Measurements from ENCODE around the gene CDC45.

The CDC45 gene

GRCh38 chr22:19463008-19463407, 16.7 kb upstream of the CDC45 start:
- no peak overlapping the region for H3K27ac ChIP-seq (ENCODE audit: low read depth, low read length)
- H3K4me3 ChIP-seq (ENCODE audit: low read depth, low read length), result no peak overlapping the region
- H3K9ac ChIP-seq (ENCODE audit: low read length), result no peak overlapping the region
- H3K27me3 ChIP-seq (ENCODE audit: control insufficient read depth, insufficient read depth, low read length), result no peaks in the 10 kb centered on the region
- no peaks in the 10 kb centered on the region for H3K9me3 ChIP-seq (ENCODE audit: control insufficient read depth, insufficient read depth, low read depth, low read length)
- H3K36me3 ChIP-seq (ENCODE audit: control insufficient read depth, insufficient read depth, low read length), result peaks cover 83% of the 10 kb centered on the region
- H3K4me1 ChIP-seq (ENCODE audit: control insufficient read depth, insufficient read depth, low read length), result no peaks in the 10 kb centered on the region

- H3K4me3 ChIP-seq (ENCODE audit: low read depth, low read length), result no peak overlapping the region
- peaks cover 85% of the 10 kb centered on the region for H3K36me3 ChIP-seq (ENCODE audit: control insufficient read depth, insufficient read depth, low read length)
- no peaks in the 10 kb centered on the region for H3K9me3 ChIP-seq (ENCODE audit: control insufficient read depth, insufficient read depth, low read depth, low read length)
- no peaks in the 10 kb centered on the region for H3K27me3 ChIP-seq (ENCODE audit: control insufficient read depth, insufficient read depth, low read length)
- H3K27ac ChIP-seq (ENCODE audit: low read depth, low read length), result no peak overlapping the region
- no peak overlapping the region for H3K9ac ChIP-seq (ENCODE audit: low read length)
- no peaks in the 10 kb centered on the region for H3K4me1 ChIP-seq (ENCODE audit: control insufficient read depth, insufficient read depth, low read length)
These were observed 15.9 kb upstream of the CDC45 start for GRCh38 chr22:19463491-19464469.

- peaks cover 88% of the 10 kb centered on the region for H3K36me3 ChIP-seq (ENCODE audit: control insufficient read depth, insufficient read depth, low read length)
- H3K4me1 ChIP-seq (ENCODE audit: control insufficient read depth, insufficient read depth, low read length), result no peaks in the 10 kb centered on the region
- no peaks in the 10 kb centered on the region for H3K27me3 ChIP-seq (ENCODE audit: control insufficient read depth, insufficient read depth, low read length)
- H3K27ac ChIP-seq (ENCODE audit: low read depth, low read length), result no peak overlapping the region
- no peaks in the 10 kb centered on the region for H3K9me3 ChIP-seq (ENCODE audit: control insufficient read depth, insufficient read depth, low read depth, low read length)
- H3K9ac ChIP-seq (ENCODE audit: low read length), result no peak overlapping the region
- no peak overlapping the region for H3K4me3 ChIP-seq (ENCODE audit: low read depth, low read length)
These were observed 15.2 kb upstream of the CDC45 start for GRCh38 chr22:19464546-19464945.

DNA sequence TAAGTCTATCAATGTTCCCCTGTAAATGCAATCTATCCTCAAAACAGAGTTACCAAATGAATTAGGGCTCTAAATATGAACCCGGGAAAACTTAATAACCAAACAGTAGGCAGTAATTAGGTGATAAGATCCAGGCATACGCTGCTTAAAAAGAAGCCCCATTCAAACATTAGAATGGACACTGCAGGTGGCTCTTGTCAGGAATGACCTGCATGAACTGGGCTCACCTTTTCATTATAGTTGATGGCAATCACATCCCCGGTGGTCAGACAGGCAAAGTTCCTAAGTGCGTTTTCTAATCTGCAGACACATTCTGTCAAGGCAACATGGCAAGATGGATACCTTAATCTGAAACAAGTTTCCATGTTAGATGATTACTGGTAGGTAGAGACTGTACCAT, 14.7 kb upstream of the CDC45 start:
- Histone ChIP-seq H3K27me3 (ENCODE audit: control insufficient read depth, insufficient read depth, low read length) (no peaks in the 10 kb centered on the region), H3K4me3 (ENCODE audit: low read depth, low read length) (no peak overlapping the region), H3K9ac (ENCODE audit: low read length) (no peak overlapping the region), H3K9me3 (ENCODE audit: control insufficient read depth, insufficient read depth, low read depth, low read length) (no peaks in the 10 kb centered on the region), H3K36me3 (ENCODE audit: control insufficient read depth, insufficient read depth, low read length) (peaks cover 92% of the 10 kb centered on the region), H3K27ac (ENCODE audit: low read depth, low read length) (no peak overlapping the region), H3K4me1 (ENCODE audit: control insufficient read depth, insufficient read depth, low read length) (no peaks in the 10 kb centered on the region)

- H3K27me3 ChIP-seq (ENCODE audit: control insufficient read depth, insufficient read depth, low read length), result no peaks in the 10 kb centered on the region
- no peaks in the 10 kb centered on the region for H3K9me3 ChIP-seq (ENCODE audit: control insufficient read depth, insufficient read depth, low read depth, low read length)
- H3K36me3 ChIP-seq (ENCODE audit: control insufficient read depth, insufficient read depth, low read length), result peaks cover 92% of the 10 kb centered on the region
- no peaks in the 10 kb centered on the region for H3K4me1 ChIP-seq (ENCODE audit: control insufficient read depth, insufficient read depth, low read length)
- H3K4me3 ChIP-seq (ENCODE audit: low read depth, low read length), result no peak overlapping the region
- H3K27ac ChIP-seq (ENCODE audit: low read depth, low read length), result no peak overlapping the region
- no peak overlapping the region for H3K9ac ChIP-seq (ENCODE audit: low read length)
These were observed 13.5 kb upstream of the CDC45 start for GRCh38 chr22:19466126-19466716.

GRCh38 chr22:19466848-19467752, 12.6 kb upstream of the CDC45 start:
- Histone ChIP-seq H3K9me3 (ENCODE audit: control insufficient read depth, insufficient read depth, low read depth, low read length) (no peaks in the 10 kb centered on the region), H3K27me3 (ENCODE audit: control insufficient read depth, insufficient read depth, low read length) (no peaks in the 10 kb centered on the region), H3K27ac (ENCODE audit: low read depth, low read length) (no peak overlapping the region), H3K4me1 (ENCODE audit: control insufficient read depth, insufficient read depth, low read length) (no peaks in the 10 kb centered on the region), H3K4me3 (ENCODE audit: low read depth, low read length) (no peak overlapping the region), H3K9ac (ENCODE audit: low read length) (no peak overlapping the region), H3K36me3 (ENCODE audit: control insufficient read depth, insufficient read depth, low read length) (peaks cover 97% of the 10 kb centered on the region)

DNA sequence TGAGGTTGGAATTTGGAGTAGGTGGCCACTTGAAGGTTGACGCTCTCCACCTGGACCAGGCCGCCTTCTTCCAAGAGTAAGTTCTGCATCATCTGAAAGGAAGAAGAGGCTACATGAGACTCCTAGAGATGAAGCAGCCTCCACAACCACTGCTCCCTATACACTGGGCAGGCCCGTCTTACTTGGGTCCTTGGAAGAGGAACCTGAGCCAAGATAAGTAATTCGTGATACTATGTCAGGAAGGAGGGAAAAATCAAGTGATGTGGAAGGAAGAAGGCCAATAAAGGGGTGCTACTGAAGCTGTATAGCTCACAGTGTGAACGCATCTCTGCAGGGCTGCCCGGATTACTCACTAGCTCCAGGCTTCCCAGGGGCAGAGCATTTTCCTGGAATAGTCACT, 11.8 kb upstream of the CDC45 start:
- Histone ChIP-seq H3K9ac (ENCODE audit: low read length) (no peak overlapping the region), H3K4me1 (ENCODE audit: control insufficient read depth, insufficient read depth, low read length) (no peaks in the 10 kb centered on the region), H3K27ac (ENCODE audit: low read depth, low read length) (no peak overlapping the region), H3K9me3 (ENCODE audit: control insufficient read depth, insufficient read depth, low read depth, low read length) (no peaks in the 10 kb centered on the region), H3K27me3 (ENCODE audit: control insufficient read depth, insufficient read depth, low read length) (no peaks in the 10 kb centered on the region), H3K36me3 (ENCODE audit: control insufficient read depth, insufficient read depth, low read length) (peaks cover 98% of the 10 kb centered on the region), H3K4me3 (ENCODE audit: low read depth, low read length) (no peak overlapping the region)

- Histone ChIP-seq H3K27me3 (ENCODE audit: control insufficient read depth, insufficient read depth, low read length) (no peaks in the 10 kb centered on the region), H3K9me3 (ENCODE audit: control insufficient read depth, insufficient read depth, low read depth, low read length) (no peaks in the 10 kb centered on the region), H3K27ac (ENCODE audit: low read depth, low read length) (no peak overlapping the region), H3K4me3 (ENCODE audit: low read depth, low read length) (no peak overlapping the region), H3K9ac (ENCODE audit: low read length) (no peak overlapping the region), H3K36me3 (ENCODE audit: control insufficient read depth, insufficient read depth, low read length) (peaks cover 96% of the 10 kb centered on the region), H3K4me1 (ENCODE audit: control insufficient read depth, insufficient read depth, low read length) (no peaks in the 10 kb centered on the region)
These were observed 10.3 kb upstream of the CDC45 start for GRCh38 chr22:19469421-19469820.

- H3K4me1 ChIP-seq (ENCODE audit: control insufficient read depth, insufficient read depth, low read length), result no peaks in the 10 kb centered on the region
- H3K27me3 ChIP-seq (ENCODE audit: control insufficient read depth, insufficient read depth, low read length), result no peaks in the 10 kb centered on the region
- H3K4me3 ChIP-seq (ENCODE audit: low read depth, low read length), result no peak overlapping the region
- H3K27ac ChIP-seq (ENCODE audit: low read depth, low read length), result no peak overlapping the region
- H3K9ac ChIP-seq (ENCODE audit: low read length), result no peak overlapping the region
- peaks cover 94% of the 10 kb centered on the region for H3K36me3 ChIP-seq (ENCODE audit: control insufficient read depth, insufficient read depth, low read length)
- no peaks in the 10 kb centered on the region for H3K9me3 ChIP-seq (ENCODE audit: control insufficient read depth, insufficient read depth, low read depth, low read length)
These were observed 9.7 kb upstream of the CDC45 start for GRCh38 chr22:19470010-19470409.

DNA sequence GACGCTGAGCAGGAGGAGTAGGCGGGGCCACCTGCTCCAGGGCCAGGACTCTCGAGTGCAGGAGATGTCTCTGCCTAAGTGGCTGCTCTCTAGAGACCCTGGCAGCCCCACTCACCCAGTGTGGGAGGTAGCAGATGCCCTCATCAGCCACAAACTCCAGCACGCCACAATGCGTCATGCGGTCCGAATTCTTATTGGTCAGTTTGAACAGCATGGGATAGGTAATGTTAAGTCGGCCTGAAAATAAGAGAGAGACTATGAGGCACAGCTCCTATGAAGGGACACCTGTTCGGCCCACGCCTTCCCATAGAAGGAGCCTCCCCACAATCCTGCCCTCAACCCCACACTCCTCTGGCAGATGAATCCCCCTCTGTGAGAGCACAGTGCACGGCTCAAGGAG, 8.1 kb upstream of the CDC45 start:
- H3K4me1 ChIP-seq (ENCODE audit: control insufficient read depth, insufficient read depth, low read length), result no peaks in the 10 kb centered on the region
- H3K9me3 ChIP-seq (ENCODE audit: control insufficient read depth, insufficient read depth, low read depth, low read length), result no peaks in the 10 kb centered on the region
- H3K36me3 ChIP-seq (ENCODE audit: control insufficient read depth, insufficient read depth, low read length), result peaks cover 89% of the 10 kb centered on the region
- H3K27me3 ChIP-seq (ENCODE audit: control insufficient read depth, insufficient read depth, low read length), result no peaks in the 10 kb centered on the region
- no peak overlapping the region for H3K9ac ChIP-seq (ENCODE audit: low read length)
- no peak overlapping the region for H3K4me3 ChIP-seq (ENCODE audit: low read depth, low read length)
- no peak overlapping the region for H3K27ac ChIP-seq (ENCODE audit: low read depth, low read length)

Data from HUES6 (cell line).